Stimulated activated naive CD8-positive, alpha-beta T cell treated with anti-CD3 and anti-CD28 coated beads, Interleukin-15, Interleukin-2, amounts not matched to agents 100 ng/mL and 50 ng/mL, for 24 hours (primary cell): ENCODE measurements around the gene TSEN54.

Experiments used
- H3K27ac Mint-ChIP-seq: one replicate; pipeline ENCODE4 v1.8.0; 2021; ENCODE audit warnings: mild to moderate bottlenecking, mixed read lengths
- H3K27me3 Mint-ChIP-seq: one replicate; pipeline ENCODE4 v1.8.0; 2021; ENCODE audit warnings: mixed read lengths
- H3K36me3 Mint-ChIP-seq: one replicate; pipeline ENCODE4 v1.8.0; 2021; ENCODE audit warnings: low read depth, mixed read lengths
- H3K4me1 Mint-ChIP-seq: one replicate; pipeline ENCODE4 v1.8.0; 2021; ENCODE audit warnings: low read depth, mixed read lengths
- H3K4me3 Mint-ChIP-seq: one replicate; pipeline ENCODE4 v1.8.0; 2021; ENCODE audit warnings: mild to moderate bottlenecking, mixed read lengths
- H3K9me3 Mint-ChIP-seq: one replicate; pipeline ENCODE4 v1.8.0; 2021; ENCODE audit warnings: mixed read lengths

Gene TSEN54

DNA sequence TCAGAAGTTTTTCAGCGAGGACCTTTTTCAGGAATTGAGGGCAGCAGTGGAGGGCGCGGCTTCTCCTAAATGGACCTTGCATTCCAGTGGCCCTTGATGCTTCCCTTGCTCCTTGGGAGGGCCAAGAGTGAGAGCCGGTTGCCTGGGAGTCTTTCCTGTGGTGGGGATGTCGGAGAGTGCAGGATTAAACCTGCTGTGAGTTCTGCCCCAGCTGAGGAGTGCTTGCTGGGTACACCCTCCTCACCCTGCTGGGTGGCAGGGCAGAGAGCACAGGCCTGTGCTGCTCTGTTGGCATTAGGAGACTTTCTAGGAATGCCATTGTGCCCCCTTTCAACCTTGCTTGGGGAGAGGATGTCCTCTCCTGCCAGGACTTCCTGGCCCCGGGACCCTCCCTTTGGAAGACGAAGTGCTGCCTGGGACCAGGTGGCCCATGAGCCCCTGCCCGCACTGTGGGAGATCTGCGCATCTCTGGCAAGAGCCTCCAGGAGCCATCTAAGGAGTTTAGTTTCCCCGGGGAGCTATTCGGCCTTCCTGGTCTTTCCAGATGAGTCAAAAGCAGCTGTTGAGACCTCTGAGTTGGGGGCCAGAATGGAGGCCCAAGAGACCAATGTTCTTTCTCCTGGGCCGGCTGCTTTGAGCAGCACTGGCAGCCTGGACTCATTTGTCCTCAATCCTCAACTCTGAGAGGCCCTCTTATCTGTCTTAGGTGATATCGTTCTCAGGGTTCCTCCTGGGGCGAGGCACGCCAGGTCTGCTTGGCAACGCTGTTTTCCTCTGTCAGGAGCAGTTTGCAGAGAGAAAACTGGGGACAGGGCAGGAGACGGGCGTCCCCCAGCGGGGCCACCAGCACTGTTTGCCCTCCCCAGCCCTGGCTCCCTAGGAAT lies 14.8 kb downstream of the TSEN54 start:
- no peak overlapping the region for H3K4me3 Mint-ChIP-seq

DNA sequence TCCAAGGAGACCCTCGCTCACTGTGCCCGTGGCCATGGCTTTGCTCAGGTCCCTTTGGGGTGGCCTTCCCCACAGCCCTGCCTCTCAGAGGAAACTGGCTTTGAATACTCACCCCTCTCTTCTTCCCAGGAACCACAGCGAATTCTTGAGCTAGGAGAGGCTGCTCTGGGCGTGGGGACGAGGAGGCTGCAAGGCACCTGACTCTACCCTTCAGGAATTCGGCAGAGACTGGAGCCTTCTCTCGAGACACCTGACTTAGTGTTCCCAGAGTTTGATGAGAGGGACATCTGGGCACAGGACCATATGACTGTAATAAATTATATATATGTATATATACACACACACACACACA lies 15.4 kb downstream of the TSEN54 start:
- no peaks in the 10 kb centered on the region for H3K36me3 Mint-ChIP-seq
- peaks cover 2% of the 10 kb centered on the region for H3K27me3 Mint-ChIP-seq
- H3K9me3 Mint-ChIP-seq = no peaks in the 10 kb centered on the region
- H3K4me3 Mint-ChIP-seq = no peak overlapping the region
- H3K27ac Mint-ChIP-seq = no peak overlapping the region
- H3K4me1 Mint-ChIP-seq = peaks cover 27% of the 10 kb centered on the region

More for the DNA sequence above, 14.8 kb downstream of the TSEN54 start:
- Mint-ChIP-seq H3K27me3 (peaks cover 2% of the 10 kb centered on the region), H3K4me1 (peaks cover 32% of the 10 kb centered on the region), H3K27ac (no peak overlapping the region), H3K36me3 (no peaks in the 10 kb centered on the region), H3K9me3 (no peaks in the 10 kb centered on the region)

- peak overlapping the region; percentile 62 for H3K4me3 Mint-ChIP-seq
- no peaks in the 10 kb centered on the region for H3K9me3 Mint-ChIP-seq
- H3K27ac Mint-ChIP-seq = peak overlapping the region; percentile 93
Observed at GRCh38 chr17:75535119-75535537, 18.8 kb downstream of the TSEN54 start.

DNA sequence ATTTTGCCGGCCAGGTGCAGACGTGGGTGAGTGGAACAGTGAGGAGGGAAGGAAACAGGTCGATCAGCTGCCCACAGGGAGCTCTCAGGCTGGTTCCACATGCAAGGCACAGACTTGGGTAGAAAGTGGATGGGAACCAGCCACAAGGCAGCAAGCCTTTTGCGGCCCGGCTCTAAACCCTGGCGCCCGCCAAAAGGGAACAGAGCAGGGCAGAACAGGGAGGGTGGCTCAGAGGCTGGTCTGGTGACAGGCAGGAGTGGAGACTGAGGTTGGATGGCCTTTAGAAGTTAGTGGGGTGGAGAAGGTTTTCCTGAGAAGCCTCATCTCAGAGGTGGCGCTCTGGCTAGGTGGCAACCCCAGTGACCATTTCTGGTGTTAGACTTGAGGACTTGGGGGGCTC lies 19.5 kb downstream of the TSEN54 start:
- Mint-ChIP-seq H3K36me3 (no peaks in the 10 kb centered on the region), H3K27me3 (no peaks in the 10 kb centered on the region), H3K27ac (peak overlapping the region; percentile 72), H3K9me3 (no peaks in the 10 kb centered on the region), H3K4me3 (peak overlapping the region; percentile 5), H3K4me1 (peaks cover 21% of the 10 kb centered on the region)

More at GRCh38 chr17:75535119-75535537, 18.8 kb downstream of the TSEN54 start:
- Mint-ChIP-seq H3K27me3 (no peaks in the 10 kb centered on the region), H3K36me3 (no peaks in the 10 kb centered on the region), H3K4me1 (peaks cover 21% of the 10 kb centered on the region)

DNA sequence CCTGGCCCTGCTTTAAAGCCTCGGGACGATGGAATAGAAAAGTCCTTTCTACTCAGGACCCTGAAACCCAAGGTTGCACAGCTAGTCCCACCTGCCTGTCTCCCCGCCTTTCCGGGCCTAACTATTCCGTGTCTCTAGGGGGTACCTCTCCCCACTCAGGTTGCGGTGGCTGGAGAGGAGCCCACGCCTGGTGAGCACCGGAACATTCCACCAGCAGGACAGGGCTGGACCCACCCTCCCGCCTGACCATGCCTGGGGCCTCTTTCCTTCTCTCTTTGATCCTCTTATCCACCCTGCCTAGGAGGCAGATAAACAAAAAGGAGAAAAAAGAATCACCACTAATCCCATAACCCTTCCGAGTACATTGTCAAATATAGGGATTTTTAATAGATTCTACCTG lies 20.0 kb downstream of the TSEN54 start:
- H3K9me3 Mint-ChIP-seq = no peaks in the 10 kb centered on the region
- H3K4me1 Mint-ChIP-seq = peaks cover 21% of the 10 kb centered on the region
- H3K27me3 Mint-ChIP-seq = no peaks in the 10 kb centered on the region
- no peak overlapping the region for H3K4me3 Mint-ChIP-seq
- no peaks in the 10 kb centered on the region for H3K36me3 Mint-ChIP-seq
- H3K27ac Mint-ChIP-seq = no peak overlapping the region

- H3K27ac Mint-ChIP-seq = no peak overlapping the region
- no peaks in the 10 kb centered on the region for H3K36me3 Mint-ChIP-seq
- no peak overlapping the region for H3K4me3 Mint-ChIP-seq
- peaks cover 8% of the 10 kb centered on the region for H3K4me1 Mint-ChIP-seq
- H3K9me3 Mint-ChIP-seq = no peaks in the 10 kb centered on the region
- no peaks in the 10 kb centered on the region for H3K27me3 Mint-ChIP-seq
Observed at GRCh38 chr17:75539967-75540729, 23.8 kb downstream of the TSEN54 start.

GRCh38 chr17:75540923-75541503 lies 24.7 kb downstream of the TSEN54 start:
- Mint-ChIP-seq H3K4me3 (no peak overlapping the region), H3K36me3 (no peaks in the 10 kb centered on the region), H3K27ac (no peak overlapping the region), H3K9me3 (no peaks in the 10 kb centered on the region), H3K4me1 (no peaks in the 10 kb centered on the region), H3K27me3 (no peaks in the 10 kb centered on the region)

GRCh38 chr17:75542229-75542628 lies 25.9 kb downstream of the TSEN54 start:
- H3K4me3 Mint-ChIP-seq = no peak overlapping the region
- H3K36me3 Mint-ChIP-seq = no peaks in the 10 kb centered on the region
- no peaks in the 10 kb centered on the region for H3K27me3 Mint-ChIP-seq
- no peaks in the 10 kb centered on the region for H3K9me3 Mint-ChIP-seq
- H3K4me1 Mint-ChIP-seq = no peaks in the 10 kb centered on the region
- no peak overlapping the region for H3K27ac Mint-ChIP-seq

- Mint-ChIP-seq H3K9me3 (no peaks in the 10 kb centered on the region), H3K4me1 (no peaks in the 10 kb centered on the region), H3K27ac (no peak overlapping the region), H3K27me3 (no peaks in the 10 kb centered on the region), H3K36me3 (no peaks in the 10 kb centered on the region), H3K4me3 (no peak overlapping the region)
Observed at GRCh38 chr17:75542728-75543336, 26.5 kb downstream of the TSEN54 start.

DNA sequence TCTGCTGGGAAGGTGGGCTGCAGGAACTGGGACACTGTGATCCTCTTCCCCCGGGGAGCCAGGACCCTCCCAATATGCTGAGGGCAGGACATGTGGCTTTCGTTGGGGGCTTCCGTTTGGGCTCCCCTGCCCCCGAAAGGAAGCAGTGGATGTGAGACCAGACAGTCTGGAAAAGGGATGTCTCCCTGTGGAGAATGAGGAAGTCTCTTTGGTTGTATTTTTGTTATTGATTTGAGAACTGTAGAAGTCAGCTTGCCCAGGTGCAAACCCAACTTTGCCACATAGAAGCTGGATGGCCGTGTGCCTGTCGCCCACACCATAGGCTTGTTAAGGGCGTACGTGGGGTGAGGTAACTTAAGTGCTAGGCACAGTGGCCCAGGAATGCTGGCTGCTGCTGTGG lies 27.9 kb downstream of the TSEN54 start:
- no peak overlapping the region for H3K27ac Mint-ChIP-seq
- no peaks in the 10 kb centered on the region for H3K4me1 Mint-ChIP-seq
- H3K27me3 Mint-ChIP-seq = no peaks in the 10 kb centered on the region
- no peaks in the 10 kb centered on the region for H3K36me3 Mint-ChIP-seq
- no peak overlapping the region for H3K4me3 Mint-ChIP-seq
- H3K9me3 Mint-ChIP-seq = no peaks in the 10 kb centered on the region

DNA sequence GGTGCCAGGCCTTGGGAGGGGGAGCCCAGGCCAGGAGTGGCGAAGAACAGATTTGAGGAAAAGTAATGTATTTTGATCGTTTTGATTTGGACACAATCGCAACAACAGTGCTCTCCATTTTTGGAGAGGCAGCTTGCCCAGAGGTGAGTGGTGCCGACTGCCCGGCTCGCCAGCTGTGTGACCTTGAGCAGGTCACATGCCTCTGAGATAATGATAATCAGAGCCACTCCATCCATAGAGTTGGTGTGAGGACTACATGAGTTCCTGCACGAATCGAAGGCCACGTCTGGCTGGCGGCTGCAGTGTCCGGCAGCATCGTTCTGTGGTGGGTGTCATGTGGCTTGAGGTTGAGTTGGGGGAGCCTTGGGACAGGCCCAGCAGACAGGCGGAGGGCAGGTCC lies 29.9 kb downstream of the TSEN54 start:
- H3K4me3 Mint-ChIP-seq = no peak overlapping the region
- no peaks in the 10 kb centered on the region for H3K27me3 Mint-ChIP-seq
- no peaks in the 10 kb centered on the region for H3K4me1 Mint-ChIP-seq
- H3K9me3 Mint-ChIP-seq = no peaks in the 10 kb centered on the region
- H3K36me3 Mint-ChIP-seq = no peaks in the 10 kb centered on the region
- H3K27ac Mint-ChIP-seq = no peak overlapping the region

DNA sequence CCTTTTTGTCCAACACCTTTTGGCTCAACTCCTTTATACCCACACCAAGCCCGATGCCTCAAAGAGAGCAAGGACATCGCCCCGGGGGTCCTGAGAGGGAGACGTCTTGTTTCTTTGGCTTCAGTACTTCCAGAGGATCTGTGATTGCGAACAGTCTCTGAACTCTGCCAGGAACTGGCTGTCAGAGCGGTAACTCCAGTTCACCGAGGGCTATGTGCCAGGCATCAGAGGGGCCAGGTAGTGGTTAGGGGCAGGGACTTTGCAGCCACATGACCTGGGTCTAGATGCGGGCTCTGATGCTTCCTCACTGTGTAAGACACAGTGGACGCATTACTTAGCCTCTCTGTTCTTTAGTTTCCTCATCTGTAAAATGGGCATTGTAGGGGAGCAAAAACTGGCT lies 30.8 kb downstream of the TSEN54 start:
- H3K4me1 Mint-ChIP-seq = no peaks in the 10 kb centered on the region
- no peak overlapping the region for H3K27ac Mint-ChIP-seq
- no peak overlapping the region for H3K4me3 Mint-ChIP-seq
- no peaks in the 10 kb centered on the region for H3K36me3 Mint-ChIP-seq
- no peaks in the 10 kb centered on the region for H3K27me3 Mint-ChIP-seq
- H3K9me3 Mint-ChIP-seq = no peaks in the 10 kb centered on the region

- H3K4me1 Mint-ChIP-seq = no peaks in the 10 kb centered on the region
- H3K27ac Mint-ChIP-seq = no peak overlapping the region
- H3K4me3 Mint-ChIP-seq = no peak overlapping the region
- no peaks in the 10 kb centered on the region for H3K36me3 Mint-ChIP-seq
- H3K27me3 Mint-ChIP-seq = no peaks in the 10 kb centered on the region
- no peaks in the 10 kb centered on the region for H3K9me3 Mint-ChIP-seq
Observed at GRCh38 chr17:75548813-75549212, 32.5 kb downstream of the TSEN54 start.

DNA sequence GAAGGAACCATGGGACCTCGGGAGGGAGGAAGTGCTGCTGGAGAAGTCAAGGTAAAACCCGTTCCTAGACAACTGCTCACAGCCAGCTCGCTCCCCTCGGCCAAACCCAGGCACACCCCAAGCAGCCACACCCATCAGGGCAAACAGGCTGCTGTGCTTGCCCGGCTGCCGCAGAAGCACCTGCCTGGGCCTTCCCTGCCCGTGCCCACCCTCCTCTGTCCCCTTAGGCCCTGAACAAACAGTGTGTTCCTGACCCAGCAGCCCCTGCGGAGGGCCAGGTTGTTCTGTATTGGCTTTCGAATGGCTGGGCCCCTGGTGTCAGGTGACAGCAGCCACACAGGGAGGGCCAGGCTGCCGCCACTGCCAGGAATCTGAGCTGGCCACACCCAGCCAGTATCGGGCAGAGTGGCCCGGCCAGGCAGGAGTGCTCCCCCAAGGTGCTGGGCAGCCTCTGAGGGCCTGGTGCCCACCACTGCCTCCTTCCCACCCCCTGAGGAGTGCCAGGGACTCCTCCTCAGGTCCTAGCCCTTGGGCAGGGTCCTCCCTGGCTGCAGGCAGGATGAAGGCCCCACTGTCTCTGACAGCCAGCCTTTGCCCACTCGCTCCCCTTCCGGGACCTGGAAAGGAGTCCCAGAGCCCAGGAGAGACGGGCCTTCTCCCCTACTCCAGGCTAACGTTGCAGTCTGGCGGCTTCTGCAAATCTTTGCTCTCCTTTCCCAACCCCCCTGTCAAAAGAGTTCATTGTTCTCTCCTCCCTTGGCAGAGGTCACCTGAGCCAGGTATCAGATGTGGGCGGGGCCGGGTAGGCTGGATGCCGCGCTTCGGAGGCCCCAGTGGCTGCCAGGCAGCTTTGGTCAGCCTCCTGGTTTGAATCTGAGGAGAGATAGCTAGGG lies 33.2 kb downstream of the TSEN54 start:
- no peaks in the 10 kb centered on the region for H3K9me3 Mint-ChIP-seq
- no peaks in the 10 kb centered on the region for H3K36me3 Mint-ChIP-seq
- H3K4me1 Mint-ChIP-seq = no peaks in the 10 kb centered on the region
- H3K27ac Mint-ChIP-seq = no peak overlapping the region
- H3K4me3 Mint-ChIP-seq = no peak overlapping the region
- H3K27me3 Mint-ChIP-seq = no peaks in the 10 kb centered on the region
